ENCODE results near the gene TRAK1. TPM values are rescaled to one million over a fixed set of nuclear protein-coding genes. Genes with fewer than 3 reads are reported as not detected.

TRAK1 gene
- total and polyA plus RNA-seq, 4 donors = 18.2 to 65.4 (median 32.5) TPM

DNA sequence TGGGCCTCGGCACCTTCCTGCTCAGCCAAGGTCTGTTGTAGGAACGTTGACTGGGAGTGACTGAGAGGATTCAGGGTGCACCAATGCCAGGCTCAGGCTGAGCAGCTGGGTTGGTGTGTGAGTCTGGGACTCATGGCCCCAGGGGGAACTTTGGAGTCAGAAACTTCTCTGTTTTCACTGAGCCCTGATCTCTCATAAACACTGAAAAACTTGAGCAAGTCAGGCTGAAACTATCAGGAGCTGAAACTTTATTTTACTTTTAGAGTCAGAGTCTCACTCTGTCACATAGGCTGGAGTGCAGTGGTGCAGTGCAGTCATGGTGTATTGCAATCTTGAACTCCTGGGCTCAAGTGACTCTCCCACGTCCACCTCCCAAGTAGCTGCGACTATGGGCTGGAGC lies 3.0 kb downstream of the TRAK1 start:
- WGBS, 2 donors = 78 to 82% methylated on average over 4 of the region's 4 CpGs

DNA sequence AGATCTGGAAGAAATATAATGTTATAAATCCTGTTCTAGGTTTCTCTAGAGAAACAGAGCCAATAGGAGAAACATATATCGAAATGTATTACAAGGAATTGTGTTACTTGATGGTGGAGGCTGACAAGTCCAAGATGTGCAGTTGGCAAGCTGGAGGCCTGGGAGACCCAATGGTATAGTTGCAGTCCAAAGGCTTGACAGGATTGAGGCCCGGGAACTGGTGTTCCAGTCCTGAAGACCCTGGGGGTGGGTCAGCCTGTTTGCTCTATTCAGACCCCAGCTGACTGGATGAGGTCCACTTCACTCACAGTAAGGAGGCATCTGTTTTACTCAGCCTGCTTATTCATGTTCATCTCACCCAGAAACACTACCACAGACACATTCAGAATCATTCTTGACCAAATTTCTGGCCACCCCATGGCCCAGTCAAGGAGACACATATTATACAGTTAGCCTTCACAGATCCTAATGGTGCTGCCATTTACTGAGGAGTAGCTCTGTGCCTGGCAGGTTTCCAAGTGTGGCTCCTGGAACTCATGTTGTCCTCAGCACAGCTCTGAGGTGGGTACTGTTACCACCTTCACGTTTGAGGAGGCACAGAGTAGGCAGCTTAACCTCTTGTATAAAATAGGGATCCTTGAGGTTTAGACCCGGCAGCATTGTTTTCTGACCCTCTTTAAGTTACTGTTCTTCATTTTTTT lies 3.7 kb downstream of the TRAK1 start:
- Histone ChIP-seq H3K27me3 (ENCODE audit: control insufficient read depth in 3 of 3, insufficient read depth in 3 of 3, low read length in 2 of 3) (no peaks in the 10 kb centered on the region), H3K27ac (ENCODE audit: low read depth in 1 of 2, low read length in 1 of 2) (no peak overlapping the region), H3K4me1 (ENCODE audit: control insufficient read depth in 5 of 5, insufficient read depth in 5 of 5, low read length in 5 of 5) (peaks cover 0 to 15% (median 0%) of the 10 kb centered on the region in 5 donors), H3K4me3 (no peak overlapping the region), H3K9me3 (ENCODE audit: control insufficient read depth in 4 of 4, insufficient read depth in 3 of 4, low read length in 3 of 4) (peaks cover 0 to 4% (median 0%) of the 10 kb centered on the region in 4 donors), H3K9ac (ENCODE audit: insufficient read depth in 1 of 2, low read length in 2 of 2) (no peak overlapping the region), H3K36me3 (ENCODE audit: control insufficient read depth in 4 of 4, insufficient read depth in 4 of 4, low read length in 4 of 4) (peaks cover 0 to 7% (median 2%) of the 10 kb centered on the region in 4 donors)
- TF ChIP-seq, protein P1, sequence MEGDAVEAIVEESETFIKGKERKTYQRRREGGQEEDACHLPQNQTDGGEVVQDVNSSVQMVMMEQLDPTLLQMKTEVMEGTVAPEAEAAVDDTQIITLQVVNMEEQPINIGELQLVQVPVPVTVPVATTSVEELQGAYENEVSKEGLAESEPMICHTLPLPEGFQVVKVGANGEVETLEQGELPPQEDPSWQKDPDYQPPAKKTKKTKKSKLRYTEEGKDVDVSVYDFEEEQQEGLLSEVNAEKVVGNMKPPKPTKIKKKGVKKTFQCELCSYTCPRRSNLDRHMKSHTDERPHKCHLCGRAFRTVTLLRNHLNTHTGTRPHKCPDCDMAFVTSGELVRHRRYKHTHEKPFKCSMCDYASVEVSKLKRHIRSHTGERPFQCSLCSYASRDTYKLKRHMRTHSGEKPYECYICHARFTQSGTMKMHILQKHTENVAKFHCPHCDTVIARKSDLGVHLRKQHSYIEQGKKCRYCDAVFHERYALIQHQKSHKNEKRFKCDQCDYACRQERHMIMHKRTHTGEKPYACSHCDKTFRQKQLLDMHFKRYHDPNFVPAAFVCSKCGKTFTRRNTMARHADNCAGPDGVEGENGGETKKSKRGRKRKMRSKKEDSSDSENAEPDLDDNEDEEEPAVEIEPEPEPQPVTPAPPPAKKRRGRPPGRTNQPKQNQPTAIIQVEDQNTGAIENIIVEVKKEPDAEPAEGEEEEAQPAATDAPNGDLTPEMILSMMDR (IDR thresholded peaks at IDR 0.05; ENCODE audit: control extremely low read depth, extremely low read depth) = no peak
- peak in 2 of 3 donors; percentile 40 to 64 for DNase-seq
- ATAC-seq (ENCODE audit: insufficient read depth, low FRiP score) = no peak
- 79 to 86% methylated on average over 4 of the region's 4 CpGs for WGBS, 2 donors

More for the DNA sequence above, 3.0 kb downstream of the TRAK1 start:
- Histone ChIP-seq H3K9me3 (ENCODE audit: control insufficient read depth in 4 of 4, insufficient read depth in 3 of 4, low read length in 3 of 4) (peaks cover 0 to 4% (median 0%) of the 10 kb centered on the region in 4 donors), H3K27me3 (ENCODE audit: control insufficient read depth in 3 of 3, insufficient read depth in 3 of 3, low read length in 2 of 3) (no peaks in the 10 kb centered on the region), H3K9ac (ENCODE audit: insufficient read depth in 1 of 2, low read length in 2 of 2) (no peak overlapping the region), H3K4me1 (ENCODE audit: control insufficient read depth in 5 of 5, insufficient read depth in 5 of 5, low read length in 5 of 5) (peaks cover 0 to 14% (median 0%) of the 10 kb centered on the region in 5 donors), H3K27ac (ENCODE audit: low read depth in 1 of 2, low read length in 1 of 2) (no peak overlapping the region), H3K36me3 (ENCODE audit: control insufficient read depth in 4 of 4, insufficient read depth in 4 of 4, low read length in 4 of 4) (peaks cover 0 to 11% (median 2%) of the 10 kb centered on the region in 4 donors), H3K4me3 (no peak overlapping the region)
- DNase-seq = no peak
- TF ChIP-seq, protein P1 (IDR thresholded peaks at IDR 0.05; ENCODE audit: control extremely low read depth, extremely low read depth) = no peak
- ATAC-seq (ENCODE audit: insufficient read depth, low FRiP score) = no peak

DNA sequence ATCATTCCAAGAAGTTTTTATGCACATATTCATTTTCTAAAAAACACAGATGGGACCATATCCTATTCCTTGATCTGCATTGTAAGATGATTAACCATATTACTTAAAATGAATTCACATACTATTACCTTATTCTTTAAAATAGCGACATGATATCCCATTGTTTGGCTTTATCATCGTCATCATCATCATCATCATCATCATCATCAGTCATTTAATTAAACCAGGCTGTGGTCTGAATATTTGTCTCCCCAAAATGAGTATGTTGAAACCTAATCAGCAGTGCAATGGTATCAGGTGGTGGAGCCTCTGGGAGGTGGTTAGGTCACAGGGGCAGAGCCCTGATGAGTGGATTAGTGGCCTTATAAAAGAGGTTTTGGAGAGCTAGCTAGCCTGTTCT lies 4.4 kb downstream of the TRAK1 start:
- TF ChIP-seq, protein P1 (IDR thresholded peaks at IDR 0.05; ENCODE audit: control extremely low read depth, extremely low read depth) = no peak
- Histone ChIP-seq H3K4me3 (no peak overlapping the region), H3K36me3 (ENCODE audit: control insufficient read depth in 4 of 4, insufficient read depth in 4 of 4, low read length in 4 of 4) (peaks cover 0 to 5% (median 0%) of the 10 kb centered on the region in 4 donors), H3K27me3 (ENCODE audit: control insufficient read depth in 3 of 3, insufficient read depth in 3 of 3, low read length in 2 of 3) (no peaks in the 10 kb centered on the region), H3K9me3 (ENCODE audit: control insufficient read depth in 4 of 4, insufficient read depth in 3 of 4, low read length in 3 of 4) (peaks cover 0 to 4% (median 0%) of the 10 kb centered on the region in 4 donors), H3K4me1 (ENCODE audit: control insufficient read depth in 5 of 5, insufficient read depth in 5 of 5, low read length in 5 of 5) (peaks cover 0 to 14% (median 0%) of the 10 kb centered on the region in 5 donors), H3K9ac (ENCODE audit: insufficient read depth in 1 of 2, low read length in 2 of 2) (no peak overlapping the region), H3K27ac (ENCODE audit: low read depth in 1 of 2, low read length in 1 of 2) (no peak overlapping the region)
- ATAC-seq (ENCODE audit: insufficient read depth, low FRiP score) = no peak
- WGBS, 2 donors = 94 to 96% methylated on average over 2 of the region's 2 CpGs
- DNase-seq = no peak

All from lung (tissue), 12 donors.